Pancreas (tissue), 10 donors: ENCODE measurements around the gene CDK5. TPM values are rescaled to one million over a fixed set of nuclear protein-coding genes. Genes with fewer than 3 reads are reported as not detected.
A peak's percentile ranks its signal among the peaks of the same experiment; 100 is the strongest.

Experiments used
- ATAC-seq, 4 donors: fragments of 200-7000 bp; cut with Tn5 transposase; one replicate each; pipeline versions ENCODE4 v1.8.0 to v1.9.1; 2020; ENCODE audit warnings: mild to moderate bottlenecking in 4 of 4, moderate library complexity in 4 of 4
- DNase-seq, 6 donors: peaks; one replicate each; pipeline ENCODE4 v3.0.0-alpha.2; 2020
- FAIRE-seq: peaks from 2 replicates; lab custom pipeline; 2012; peaks lifted over from hg19 to GRCh38; lab: Jason Lieb, UNC
- H3K27ac ChIP-seq, 4 donors: fragments of 200-600 bp; sonication (generic); 1 replicate in 3 of 4; 2 replicates in 1 of 4; pipeline versions ENCODE4 v1.5.0 to v1.8.0; 2020
- H3K27me3 ChIP-seq, 4 donors: fragments of 200-600 bp; one replicate each; pipeline ENCODE4 v1.8.0; 2021
- H3K36me3 ChIP-seq, 3 donors: fragments of 200-600 bp; sonication (generic) in 1 of 3; one replicate each; pipeline versions ENCODE4 v1.5.0 to v1.8.0; 2020 to 2021
- H3K4me1 ChIP-seq, 3 donors: fragments of 200-600 bp; one replicate each; pipeline ENCODE4 v1.8.0; 2021
- H3K4me3 ChIP-seq, 4 donors: fragments of 200-600 bp; sonication (generic) in 2 of 4; one replicate each; pipeline versions ENCODE4 v1.5.0 to v1.8.0; 2020 to 2021
- H3K9me3 ChIP-seq, 4 donors: fragments of 200-600 bp; one replicate each; pipeline ENCODE4 v1.8.0; 2021
- WGBS, 2 donors: extraction: QIAGEN DNeasy Blood & Tissue Kit; methylation state at CpG; one replicate each; pipeline ENCODE4 v1.1.7; 2013; 5-methylcytosine and 5-hydroxymethylcytosine counted together
- intact Hi-C, 3 donors: fragments of 100-400 bp; cut with DNase I; formaldehyde crosslinking; loops; one replicate each; pipeline versions ENCODE4 v1.11.1 to v1.14.2; 2022
- polyA plus RNA-seq, 2 donors: library from polyadenylated mRNA; stranded (reverse); fragments of 200-250 nt; gene quantifications; one replicate each; pipeline ENCODE4 v1.2.3, GENCODE V29; 2013
- total RNA-seq, 6 donors: library from RNA; stranded (reverse); fragmentation: NEBNext Ultra II Directional in 4 of 6; extraction: Animal tissue kit (Norgen Biotek cat#: 25700) in 4 of 6; gene quantifications; one replicate each; pipeline versions ENCODE4 v1.2.1 to v1.2.4, GENCODE V29; 2021 to 2023
- TF ChIP-seq, protein P1 (sequence below), 4 donors: fragments of 200-600 bp; sonication (generic) in 3 of 4; IDR thresholded peaks; one replicate each; pipeline versions ENCODE4 v1.5.0 to v1.8.0; 2021; ENCODE audit warnings: antibody characterized with exemption in 4 of 4
- donor health status: healthy with polysubstance abuse.
- donor health status: DM: no; HTN: no; CAD: no; lungs with moderate emphysema.
- donor health status: DM: no; HTN: no; CAD: no.
- donor health status: control.
- donor health status: control.
- donor health status: Bipolar disorder and iron deficiency.
- donor health status: DM: yes; HTN: yes; CAD: no.
- donor health status: DM: no; HTN: no; CAD: no.
- donor health status: DM: no; HTN: no; CAD: no.
- donor health status: DM: yes; HTN: yes; CAD: no.

CDK5 gene
- total and polyA plus RNA-seq, 8 donors, result 3.7 to 7.8 (median 4.8) TPM

GRCh38 chr7:151017370-151017952 is 40.2 kb downstream of the CDK5 start:
- Histone ChIP-seq H3K4me1 (peaks cover 0 to 20% (median 0%) of the 10 kb centered on the region in 3 donors), H3K9me3 (no peaks in the 10 kb centered on the region), H3K27ac (no peak overlapping the region), H3K4me3 (no peak overlapping the region), H3K27me3 (peaks cover 0 to 8% (median 0%) of the 10 kb centered on the region in 4 donors), H3K36me3 (no peaks in the 10 kb centered on the region)
- intact Hi-C loops, result no loop called here
- TF ChIP-seq, protein P1, sequence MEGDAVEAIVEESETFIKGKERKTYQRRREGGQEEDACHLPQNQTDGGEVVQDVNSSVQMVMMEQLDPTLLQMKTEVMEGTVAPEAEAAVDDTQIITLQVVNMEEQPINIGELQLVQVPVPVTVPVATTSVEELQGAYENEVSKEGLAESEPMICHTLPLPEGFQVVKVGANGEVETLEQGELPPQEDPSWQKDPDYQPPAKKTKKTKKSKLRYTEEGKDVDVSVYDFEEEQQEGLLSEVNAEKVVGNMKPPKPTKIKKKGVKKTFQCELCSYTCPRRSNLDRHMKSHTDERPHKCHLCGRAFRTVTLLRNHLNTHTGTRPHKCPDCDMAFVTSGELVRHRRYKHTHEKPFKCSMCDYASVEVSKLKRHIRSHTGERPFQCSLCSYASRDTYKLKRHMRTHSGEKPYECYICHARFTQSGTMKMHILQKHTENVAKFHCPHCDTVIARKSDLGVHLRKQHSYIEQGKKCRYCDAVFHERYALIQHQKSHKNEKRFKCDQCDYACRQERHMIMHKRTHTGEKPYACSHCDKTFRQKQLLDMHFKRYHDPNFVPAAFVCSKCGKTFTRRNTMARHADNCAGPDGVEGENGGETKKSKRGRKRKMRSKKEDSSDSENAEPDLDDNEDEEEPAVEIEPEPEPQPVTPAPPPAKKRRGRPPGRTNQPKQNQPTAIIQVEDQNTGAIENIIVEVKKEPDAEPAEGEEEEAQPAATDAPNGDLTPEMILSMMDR (IDR thresholded peaks at IDR 0.05), result no peak
- FAIRE-seq (no peak), DNase-seq (peak in 1 of 6 donors; percentile 49), ATAC-seq (no peak)
- WGBS, 2 donors, result 32 to 35% methylated on average over 13 of the region's 13 CpGs

DNA sequence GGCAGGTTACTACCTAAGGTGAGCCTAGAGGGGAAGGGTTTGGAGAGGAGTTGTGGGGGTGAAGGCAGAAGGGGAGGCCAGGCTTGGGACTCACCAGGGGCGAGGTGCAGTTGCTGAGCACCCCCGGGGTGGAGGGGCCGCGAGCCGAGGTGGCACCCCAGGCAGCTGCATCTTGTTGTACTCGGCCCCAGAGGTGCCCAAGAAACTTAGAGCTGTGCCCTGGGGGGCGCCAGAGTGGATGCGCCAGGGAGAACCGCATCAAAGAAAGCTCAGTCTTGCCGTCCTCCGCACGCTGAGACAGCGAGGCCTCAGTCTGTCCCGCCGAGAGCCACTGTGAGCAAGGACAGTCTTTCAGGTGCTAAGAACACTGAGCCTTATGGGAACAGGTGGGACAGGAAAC is 40.8 kb downstream of the CDK5 start:
- TF ChIP-seq, protein P1 (IDR thresholded peaks at IDR 0.05), result no peak
- no peaks in the 10 kb centered on the region for H3K36me3 ChIP-seq
- no peak overlapping the region for H3K4me3 ChIP-seq
- no peak for ATAC-seq
- WGBS, 2 donors, result 78% methylated on average over 15 of the region's 15 CpGs
- DNase-seq, result peak in 1 of 6 donors; percentile 58
- intact Hi-C loops, result no loop called here
- FAIRE-seq, result no peak
- no peak overlapping the region for H3K27ac ChIP-seq
- peaks cover 0 to 8% (median 0%) of the 10 kb centered on the region in 4 donors for H3K27me3 ChIP-seq
- peaks cover 0 to 20% (median 0%) of the 10 kb centered on the region in 3 donors for H3K4me1 ChIP-seq
- H3K9me3 ChIP-seq, result no peaks in the 10 kb centered on the region

DNA sequence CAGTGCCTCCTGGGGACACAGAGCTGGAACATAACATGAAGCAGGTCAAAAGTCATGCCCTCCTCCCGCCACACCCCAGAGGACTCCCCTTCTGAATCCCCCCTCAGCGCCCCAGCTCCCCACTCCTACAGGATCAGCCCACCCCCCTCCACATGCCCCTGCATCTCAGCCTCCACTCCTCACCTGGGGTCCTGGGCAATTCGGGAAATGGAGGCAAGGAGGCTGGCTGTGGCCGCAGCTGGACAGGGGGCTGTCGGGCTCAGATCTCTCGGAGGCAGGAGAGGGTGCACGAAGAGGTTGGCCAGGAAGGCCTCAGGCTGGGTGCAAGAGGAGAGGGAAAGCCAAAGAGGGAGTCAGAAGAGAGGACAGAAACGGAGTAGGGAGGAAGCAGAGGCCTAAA is 41.2 kb downstream of the CDK5 start:
- WGBS, 2 donors, result 71 to 83% methylated on average over 8 of the region's 8 CpGs
- intact Hi-C loops, result no loop called here
- FAIRE-seq, result no peak

DNA sequence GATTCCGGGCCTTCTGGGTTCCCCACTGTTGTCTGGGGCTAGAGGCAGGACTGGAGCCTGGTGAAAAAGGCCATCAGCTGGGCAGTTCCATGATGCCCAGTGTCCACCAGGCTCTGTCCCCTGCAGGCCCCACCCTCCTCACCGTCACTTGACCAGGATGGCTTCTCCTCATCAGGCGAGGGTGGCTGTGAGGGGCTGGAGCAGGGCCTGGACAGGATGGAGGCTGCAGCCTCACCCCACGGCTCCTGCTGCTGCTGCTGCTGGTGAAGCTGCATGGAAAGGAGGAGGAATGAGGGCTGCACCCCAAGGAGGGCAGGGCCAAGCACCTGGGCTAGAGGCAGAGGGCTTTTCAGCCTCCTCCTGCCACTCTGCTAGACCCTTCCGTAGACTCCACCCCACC is 41.7 kb downstream of the CDK5 start:
- Histone ChIP-seq H3K4me1 (peaks cover 0 to 20% (median 0%) of the 10 kb centered on the region in 3 donors), H3K27ac (no peak overlapping the region), H3K9me3 (no peaks in the 10 kb centered on the region), H3K27me3 (peaks cover 0 to 8% (median 0%) of the 10 kb centered on the region in 4 donors), H3K4me3 (no peak overlapping the region), H3K36me3 (no peaks in the 10 kb centered on the region)
- FAIRE-seq, result no peak
- TF ChIP-seq, protein P1 (IDR thresholded peaks at IDR 0.05), result no peak
- ATAC-seq, result no peak
- WGBS, 2 donors, result 79 to 87% methylated on average over 5 of the region's 5 CpGs
- peak in 1 of 6 donors; percentile 49 for DNase-seq
- intact Hi-C loops, result no loop called here

More for the DNA sequence above, 41.2 kb downstream of the CDK5 start:
- Histone ChIP-seq H3K27me3 (peaks cover 0 to 8% (median 0%) of the 10 kb centered on the region in 4 donors), H3K4me1 (peaks cover 0 to 20% (median 0%) of the 10 kb centered on the region in 3 donors), H3K27ac (no peak overlapping the region), H3K36me3 (no peaks in the 10 kb centered on the region), H3K9me3 (no peaks in the 10 kb centered on the region), H3K4me3 (no peak overlapping the region)
- TF ChIP-seq, protein P1 (IDR thresholded peaks at IDR 0.05), result no peak
- ATAC-seq (no peak), DNase-seq (peak in 1 of 6 donors; percentile 60)

- H3K27me3 ChIP-seq, result peaks cover 0 to 8% (median 0%) of the 10 kb centered on the region in 4 donors
- ATAC-seq (no peak), DNase-seq (no peak), FAIRE-seq (no peak)
- peaks cover 0 to 20% (median 0%) of the 10 kb centered on the region in 3 donors for H3K4me1 ChIP-seq
- TF ChIP-seq, protein P1 (IDR thresholded peaks at IDR 0.05), result no peak
- no peaks in the 10 kb centered on the region for H3K36me3 ChIP-seq
- no peaks in the 10 kb centered on the region for H3K9me3 ChIP-seq
- 75 to 89% methylated on average over 8 of the region's 8 CpGs for whole genome bisulfite sequencing, 2 donors
- intact Hi-C loops, result no loop called here
- no peak overlapping the region for H3K4me3 ChIP-seq
- no peak overlapping the region for H3K27ac ChIP-seq
These were observed 42.7 kb downstream of the CDK5 start for GRCh38 chr7:151014950-151015349.
